Neutrophil (primary cell): ENCODE measurements around the gene CCSER1.

Source experiments
- H3K27ac ChIP-seq: fragments of 200-600 bp; sonication (generic); 2 replicates; pipeline ENCODE4 v1.5.1; 2016; ENCODE audit warnings: mild to moderate bottlenecking, moderate library complexity
- H3K27me3 ChIP-seq: fragments of 200-600 bp; sonication (generic); 2 replicates; pipeline ENCODE4 v1.6.0; 2016; ENCODE audit warnings: mild to moderate bottlenecking
- H3K36me3 ChIP-seq: fragments of 200-600 bp; sonication (generic); 2 replicates; pipeline ENCODE4 v1.5.1; 2017
- H3K4me1 ChIP-seq, 2 experiments: fragments of 200-600 bp in 1 of 2; sonication (generic) in 1 of 2; 1 replicate in 1 of 2; 2 replicates in 1 of 2; pipeline versions ENCODE4 v1.5.1 to v1.6.1; 2013 to 2016; ENCODE audit warnings: low read depth in 1 of 2, low read length in 1 of 2, mild to moderate bottlenecking in 1 of 2, moderate library complexity in 1 of 2; ENCODE audit not compliant: control insufficient read depth in 1 of 2, insufficient read depth in 1 of 2
- H3K4me3 ChIP-seq, 2 experiments: fragments of 200-600 bp in 1 of 2; sonication (generic) in 1 of 2; 1 replicate in 1 of 2; 2 replicates in 1 of 2; pipeline ENCODE4 v1.5.1; 2013 to 2016; ENCODE audit warnings: low read depth in 1 of 2, low read length in 1 of 2, mild to moderate bottlenecking in 1 of 2, moderate library complexity in 1 of 2
- H3K9me3 ChIP-seq: fragments of 200-600 bp; sonication (generic); 2 replicates; pipeline ENCODE4 v1.5.1; 2016
- CTCF ChIP-seq: fragments of 200-600 bp; sonication (generic); IDR thresholded peaks from 2 replicates; pipeline ENCODE4 v1.5.1; 2016; ENCODE audit warnings: antibody characterized with exemption

Gene CCSER1

GRCh38 chr4:90281541-90282355 is 154.6 kb downstream of the CCSER1 start:
- H3K27ac ChIP-seq, result no peak overlapping the region
- no peaks in the 10 kb centered on the region for H3K36me3 ChIP-seq
- H3K4me3 ChIP-seq, result no peak overlapping the region
- H3K27me3 ChIP-seq, result no peaks in the 10 kb centered on the region
- TF ChIP-seq CTCF, result no peak
- no peaks in the 10 kb centered on the region for H3K9me3 ChIP-seq
- H3K4me1 ChIP-seq, result no peaks in the 10 kb centered on the region

GRCh38 chr4:90290345-90290744 is 163.2 kb downstream of the CCSER1 start:
- Histone ChIP-seq H3K4me3 (no peak overlapping the region), H3K27me3 (no peaks in the 10 kb centered on the region), H3K9me3 (no peaks in the 10 kb centered on the region), H3K27ac (no peak overlapping the region), H3K4me1 (no peaks in the 10 kb centered on the region), H3K36me3 (no peaks in the 10 kb centered on the region)
- no peak for TF ChIP-seq CTCF

GRCh38 chr4:90292438-90292837 is 165.2 kb downstream of the CCSER1 start:
- no peaks in the 10 kb centered on the region for H3K9me3 ChIP-seq
- no peaks in the 10 kb centered on the region for H3K27me3 ChIP-seq
- H3K4me1 ChIP-seq, result no peaks in the 10 kb centered on the region
- H3K27ac ChIP-seq, result no peak overlapping the region
- TF ChIP-seq CTCF, result no peak
- no peaks in the 10 kb centered on the region for H3K36me3 ChIP-seq
- no peak overlapping the region for H3K4me3 ChIP-seq

- Histone ChIP-seq H3K9me3 (no peaks in the 10 kb centered on the region), H3K4me3 (no peak overlapping the region), H3K27ac (no peak overlapping the region), H3K4me1 (no peaks in the 10 kb centered on the region), H3K27me3 (no peaks in the 10 kb centered on the region), H3K36me3 (no peaks in the 10 kb centered on the region)
- no peak for TF ChIP-seq CTCF
These were observed 166.1 kb downstream of the CCSER1 start for GRCh38 chr4:90293320-90293719.

- no peak overlapping the region for H3K27ac ChIP-seq
- no peak overlapping the region for H3K4me3 ChIP-seq
- H3K27me3 ChIP-seq, result no peaks in the 10 kb centered on the region
- no peaks in the 10 kb centered on the region for H3K9me3 ChIP-seq
- H3K36me3 ChIP-seq, result no peaks in the 10 kb centered on the region
- TF ChIP-seq CTCF, result no peak
- H3K4me1 ChIP-seq, result no peaks in the 10 kb centered on the region
These were observed 172.2 kb downstream of the CCSER1 start for GRCh38 chr4:90299373-90299772.
